ENCODE measurements around the gene TVP23B. TPM values are rescaled to one million over a fixed set of nuclear protein-coding genes. Genes with fewer than 3 reads are reported as not detected.
"Not testable (repeated sequence)": the region's sequence is repeated elsewhere in the genome, so short reads cannot be mapped to it uniquely, and the experiment has no call there.

TVP23B gene
- total RNA-seq, 2 donors from 2014 or later = 26.7 to 29.4 TPM

GRCh38 chr17:18781805-18782204 is 822 bp downstream of the TVP23B start:
- intact Hi-C loops (cut with DNase I); DNase-seq (ENCODE audit: low spot score): not testable (repeated sequence)

- intact Hi-C loops (cut with DNase I) = not testable (repeated sequence)
Measured at GRCh38 chr17:18785933-18786332, 5.0 kb downstream of the TVP23B start.

GRCh38 chr17:18786890-18787289 is 5.9 kb downstream of the TVP23B start:
- DNase-seq (ENCODE audit: low spot score); intact Hi-C loops (cut with DNase I): not testable (repeated sequence)

More at GRCh38 chr17:18785933-18786332, 5.0 kb downstream of the TVP23B start:
- DNase-seq (ENCODE audit: low spot score) = not testable (repeated sequence)

- DNase-seq (ENCODE audit: low spot score); intact Hi-C loops (cut with DNase I): not testable (repeated sequence)
Measured at GRCh38 chr17:18791402-18791801, 10.4 kb downstream of the TVP23B start.

GRCh38 chr17:18794841-18795240 is 13.9 kb downstream of the TVP23B start:
- DNase-seq (ENCODE audit: low spot score); intact Hi-C loops (cut with DNase I): not testable (repeated sequence)

GRCh38 chr17:18796887-18797286 is 15.9 kb downstream of the TVP23B start:
- intact Hi-C loops (cut with DNase I); DNase-seq (ENCODE audit: low spot score): not testable (repeated sequence)

GRCh38 chr17:18803458-18804245 is 22.7 kb downstream of the TVP23B start:
- DNase-seq (ENCODE audit: low spot score); intact Hi-C loops (cut with DNase I): not testable (repeated sequence)

- DNase-seq (ENCODE audit: low spot score); intact Hi-C loops (cut with DNase I): not testable (repeated sequence)
Measured at GRCh38 chr17:18815924-18816323, 34.9 kb downstream of the TVP23B start.

GRCh38 chr17:18816489-18817371 is 35.7 kb downstream of the TVP23B start:
- DNase-seq (ENCODE audit: low spot score); intact Hi-C loops (cut with DNase I): not testable (repeated sequence)

- intact Hi-C loops (cut with DNase I) = not testable (repeated sequence)
Measured at GRCh38 chr17:18821430-18821829, 40.4 kb downstream of the TVP23B start.

GRCh38 chr17:18827613-18828012 is 46.6 kb downstream of the TVP23B start:
- DNase-seq (ENCODE audit: low spot score); intact Hi-C loops (cut with DNase I): not testable (repeated sequence)

More at GRCh38 chr17:18821430-18821829, 40.4 kb downstream of the TVP23B start:
- not testable (repeated sequence) for DNase-seq (ENCODE audit: low spot score)

- intact Hi-C loops (cut with DNase I) = no loop called here
- DNase-seq (ENCODE audit: low spot score) = no peak
Measured at GRCh38 chr17:18848501-18848900, 67.5 kb downstream of the TVP23B start.

GRCh38 chr17:18850679-18851078 is 69.7 kb downstream of the TVP23B start:
- intact Hi-C loops (cut with DNase I) = no loop called here
- no peak for DNase-seq (ENCODE audit: low spot score)

- intact Hi-C loops (cut with DNase I) = no loop called here
- no peak for DNase-seq (ENCODE audit: low spot score)
Measured at GRCh38 chr17:18851201-18851600, 70.2 kb downstream of the TVP23B start.

- intact Hi-C loops (cut with DNase I) = no loop called here
- no peak for DNase-seq (ENCODE audit: low spot score)
Measured at GRCh38 chr17:18854956-18855355, 74.0 kb downstream of the TVP23B start.

- intact Hi-C loops (cut with DNase I) = no loop called here
- DNase-seq (ENCODE audit: low spot score) = peak; percentile 96
Measured at GRCh38 chr17:18855831-18856569, 75.0 kb downstream of the TVP23B start.

Measured in posterior vena cava (tissue), 2 donors.